Ovary (tissue), 9 donors: Measurements from ENCODE around the gene CIC. TPM values are rescaled to one million over a fixed set of nuclear protein-coding genes. Genes with fewer than 3 reads are reported as not detected.
"Not testable (repeated sequence)": the region's sequence is repeated elsewhere in the genome, so short reads cannot be mapped to it uniquely, and the experiment has no call there.

ENCODE experiments used
- DNase-seq, 5 donors: peaks; one replicate each; pipeline ENCODE4 v3.0.0-alpha.2; 2019 to 2020
- H3K27ac ChIP-seq, 2 donors: fragments of 200-600 bp; one replicate each; pipeline versions ENCODE4 v1.5.1 to v1.8.0; 2019 to 2022
- H3K27me3 ChIP-seq: fragments of 200-600 bp; one replicate; pipeline ENCODE4 v1.8.0; 2022
- H3K36me3 ChIP-seq: fragments of 200-600 bp; sonication (generic); one replicate; pipeline ENCODE4 v1.5.1; 2019
- H3K4me1 ChIP-seq: one replicate; pipeline ENCODE4 v1.8.1; 2013; ENCODE audit warnings: mild to moderate bottlenecking, moderate library complexity; ENCODE audit not compliant: insufficient read depth
- H3K4me3 ChIP-seq: fragments of 200-600 bp; sonication (generic); one replicate; pipeline ENCODE4 v1.5.1; 2017
- H3K9me3 ChIP-seq, 2 donors: fragments of 200-600 bp in 1 of 2; sonication (generic) in 1 of 2; one replicate each; pipeline versions ENCODE4 v1.5.1 to v1.8.1; 2013 to 2019; ENCODE audit warnings: mild to moderate bottlenecking in 1 of 2, moderate library complexity in 1 of 2
- CTCF ChIP-seq, 3 donors: fragments of 450-650 bp in 2 of 3; fragments of 200-600 bp in 1 of 3; IDR thresholded peaks; one replicate each; pipeline versions ENCODE4 v1.5.1 to v1.8.0; 2016 to 2022; ENCODE audit warnings: antibody characterized with exemption in 3 of 3, mild to moderate bottlenecking in 1 of 3
- EP300 ChIP-seq: sonication (generic); formaldehyde crosslinking; IDR thresholded peaks from one replicate; pipeline ENCODE4 v1.6.1; 2017; ENCODE audit warnings: antibody characterized with exemption
- POLR2A ChIP-seq: fragments of 450-650 bp; IDR thresholded peaks from one replicate; pipeline ENCODE4 v1.6.1; 2017; ENCODE audit warnings: antibody characterized with exemption, mild to moderate bottlenecking, moderate library complexity
- WGBS, 3 donors: extraction: QIAGEN DNeasy Blood & Tissue Kit in 1 of 3; methylation state at CpG; one replicate each; pipeline versions ENCODE4 v1.1.5 to v1.1.7; 2013 to 2017; 5-methylcytosine and 5-hydroxymethylcytosine counted together
- intact Hi-C, 4 donors: fragments of 100-400 bp; cut with DNase I; formaldehyde crosslinking; loops; one replicate each; pipeline versions ENCODE4 v1.11.0 to v1.15.1; 2022 to 2023
- polyA plus RNA-seq, 2 donors: library from polyadenylated mRNA; stranded (reverse); fragments of 200-250 nt in 1 of 2; fragments of 350-450 nt in 1 of 2; fragmentation: Illumina TruSeq in 1 of 2; extraction: RNeasy Lipid Tissue Mini Kit (QIAGEN cat#74804) in 1 of 2; gene quantifications; one replicate each; pipeline ENCODE4 v1.2.3, GENCODE V29; 2013 to 2014
- total RNA-seq, 7 donors: library from RNA; depleted of rRNA in 2 of 7; stranded (reverse); fragments of >200 nt in 2 of 7; fragmentation: NEBNext Ultra II Directional in 3 of 7; extraction: Animal tissue kit (Norgen Biotek cat#: 25700) in 3 of 7; gene quantifications; one replicate each; pipeline versions ENCODE4 v1.1.0 to v1.2.4, GENCODE V29; 2016 to 2023
- donor health status: DM: no; HTN: no; CAD: no; lungs with moderate emphysema.
- donor health status: DM: no; HTN: no; CAD: no.
- donor health status: Bipolar disorder and iron deficiency.
- donor health status: DM: yes; HTN: yes; CAD: no.
- donor health status: DM: no; HTN: no; CAD: no.
- donor health status: DM: yes; HTN: yes; CAD: no.

The CIC gene
- total and polyA plus RNA-seq, 9 donors = 6.6 to 139 (median 97.9) TPM

- peak; percentile 60 to 75 (median 72) for DNase-seq
- peaks cover 10% of the 10 kb centered on the region for H3K4me1 ChIP-seq
- TF ChIP-seq POLR2A = peak; percentile 20
- no peak for TF ChIP-seq CTCF (IDR thresholded peaks at IDR 0.05)
- no peak for TF ChIP-seq EP300
- H3K27me3 ChIP-seq = no peaks in the 10 kb centered on the region
- WGBS, 3 donors = 1 to 2% (median 1%) methylated on average over 37 to 38 of the region's 38 CpGs
- peak overlapping the region; percentile 87 to 97 for H3K27ac ChIP-seq
- H3K4me3 ChIP-seq = peak overlapping the region; percentile 73
- H3K9me3 ChIP-seq = no peaks in the 10 kb centered on the region
- intact Hi-C loops = loop anchor here in 2 of 4 donors (2.0 kb wide), 2 partner anchors 13 to 25 kb away; partner anchors contain the start of gene CIC (in 1 of the 2)
- no peaks in the 10 kb centered on the region for H3K36me3 ChIP-seq
Observed at GRCh38 chr19:42255766-42256745, 13.0 kb upstream of the CIC start.

GRCh38 chr19:42257842-42258241, 11.2 kb upstream of the CIC start:
- intact Hi-C loops, H3K27me3 ChIP-seq: not testable (repeated sequence)
- WGBS, 3 donors = 83 to 88% (median 86%) methylated on average over 3 of the region's 3 CpGs

DNA sequence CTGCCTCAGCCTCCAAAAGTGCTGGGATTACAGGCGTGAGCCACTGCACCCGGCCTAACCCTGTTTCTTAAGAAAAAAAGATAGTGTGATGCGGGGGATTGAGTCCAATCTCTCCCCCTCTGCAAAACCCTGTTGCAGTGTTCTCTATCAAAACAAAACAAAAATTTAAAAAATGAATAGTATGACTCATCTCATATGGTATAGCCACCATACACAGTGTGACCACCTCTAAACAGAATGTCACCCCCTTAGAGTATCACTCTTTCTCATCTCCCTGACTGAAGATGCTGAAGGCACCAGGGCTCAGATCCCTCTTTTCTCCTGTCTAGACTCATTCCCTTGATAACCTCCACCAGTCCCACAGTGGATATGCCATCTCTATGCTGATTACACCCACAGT, 7.3 kb upstream of the CIC start:
- Histone ChIP-seq H3K27ac (no peak overlapping the region), H3K4me3 (no peak overlapping the region), H3K27me3 (no peaks in the 10 kb centered on the region), H3K4me1 (no peaks in the 10 kb centered on the region), H3K9me3 (no peaks in the 10 kb centered on the region), H3K36me3 (no peaks in the 10 kb centered on the region)
- intact Hi-C loops = no loop called here
- no peak for TF ChIP-seq EP300
- TF ChIP-seq POLR2A = no peak
- no peak for TF ChIP-seq CTCF (IDR thresholded peaks at IDR 0.05)
- 63 to 77% (median 65%) methylated on average over 3 of the region's 3 CpGs for WGBS, 3 donors
- DNase-seq = no peak

More at GRCh38 chr19:42257842-42258241, 11.2 kb upstream of the CIC start:
- not testable (repeated sequence) for H3K27ac ChIP-seq, H3K9me3 ChIP-seq, H3K4me1 ChIP-seq, H3K36me3 ChIP-seq, H3K4me3 ChIP-seq, DNase-seq

GRCh38 chr19:42266105-42266504, 2.9 kb upstream of the CIC start:
- H3K27me3 ChIP-seq, H3K4me3 ChIP-seq, H3K36me3 ChIP-seq, intact Hi-C loops, DNase-seq, H3K4me1 ChIP-seq, H3K27ac ChIP-seq, H3K9me3 ChIP-seq: not testable (repeated sequence)
- 87 to 92% (median 88%) methylated on average over 4 of the region's 4 CpGs for WGBS, 3 donors

- H3K9me3 ChIP-seq, intact Hi-C loops, H3K36me3 ChIP-seq, H3K27me3 ChIP-seq, H3K4me3 ChIP-seq, H3K4me1 ChIP-seq: not testable (repeated sequence)
- H3K27ac ChIP-seq = peak overlapping the region in 1 of 2 donors; percentile 100
- DNase-seq = peak in 4 of 5 donors; percentile 12 to 38 (median 34)
- WGBS, 3 donors = 84 to 88% (median 88%) methylated on average over 25 of the region's 25 CpGs
Observed at GRCh38 chr19:42266928-42267603, 2.0 kb upstream of the CIC start.
